ENCODE measurements around the gene PLIN1. TPM values are rescaled to one million over a fixed set of nuclear protein-coding genes. Genes with fewer than 3 reads are reported as not detected.

PLIN1 gene
- polyA plus RNA-seq, 4 donors = 0.68 to 1.3 (median 0.93) TPM

DNA sequence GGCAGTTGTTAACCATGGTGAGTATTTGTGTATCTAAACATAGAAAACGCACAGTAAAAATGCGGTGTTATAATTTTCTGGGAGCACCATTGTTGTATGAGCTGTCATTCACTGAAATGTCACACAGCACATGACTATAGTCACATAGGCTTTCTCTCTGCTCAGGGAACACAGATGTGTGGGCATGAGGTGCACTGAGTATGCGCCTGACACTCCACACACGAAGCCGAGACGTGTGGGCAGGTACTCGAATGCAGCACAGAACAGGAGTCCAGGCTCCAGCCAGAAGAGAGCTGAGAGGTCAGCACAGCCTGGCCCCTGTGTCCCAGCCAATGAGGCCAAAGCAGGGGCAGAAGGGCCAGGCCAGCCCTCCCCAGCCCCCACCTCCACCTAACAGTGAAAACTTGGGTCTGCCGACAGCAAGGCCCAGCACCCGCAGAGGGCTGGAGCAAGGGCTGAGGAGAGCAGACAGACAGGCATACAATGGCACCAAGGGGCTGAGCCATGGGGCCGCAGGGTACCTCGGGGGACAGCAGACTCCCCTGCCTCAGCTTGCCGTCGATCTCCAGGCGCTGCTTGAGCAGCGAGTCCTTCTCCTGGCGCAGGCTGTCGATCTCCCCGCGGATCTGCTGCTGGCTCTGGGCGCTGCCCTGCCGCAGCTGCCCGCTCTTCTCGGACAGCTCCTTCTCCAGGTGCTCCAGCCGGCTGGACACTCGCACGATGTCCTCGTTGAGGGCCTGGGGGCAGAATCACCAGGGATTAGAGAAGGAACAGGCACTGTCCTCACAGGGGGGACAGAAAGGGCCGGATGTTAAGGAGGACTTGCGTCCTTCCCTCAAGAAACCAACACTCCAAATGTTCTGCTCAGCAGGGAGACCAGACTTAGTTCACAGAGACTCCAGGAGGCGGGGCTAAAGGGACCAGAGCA is 47.9 kb downstream of the PLIN1 start:
- no peak for DNase-seq (ENCODE audit: low read depth in 4 of 4, low spot score in 3 of 4)

DNA sequence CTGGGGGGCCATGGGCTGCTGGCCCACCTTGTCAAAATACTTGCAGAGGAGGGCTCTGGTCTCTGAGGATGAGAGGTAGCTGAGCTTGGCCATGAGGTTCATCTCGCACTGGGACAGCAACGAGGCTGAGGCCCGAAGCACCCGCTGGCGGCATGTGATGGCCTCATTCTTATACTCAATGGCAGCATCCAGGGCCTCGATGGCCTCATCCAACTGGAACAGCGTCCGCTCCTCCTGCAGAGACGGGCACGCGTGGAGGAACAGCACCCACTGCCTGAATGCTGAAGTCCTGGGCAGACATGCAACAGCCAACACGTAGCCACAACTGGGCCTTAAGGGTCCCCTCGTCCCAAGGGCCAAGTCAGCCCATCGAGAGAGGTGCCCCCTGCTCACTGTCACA is 48.9 kb downstream of the PLIN1 start:
- DNase-seq (ENCODE audit: low read depth in 4 of 4, low spot score in 3 of 4) = no peak

DNA sequence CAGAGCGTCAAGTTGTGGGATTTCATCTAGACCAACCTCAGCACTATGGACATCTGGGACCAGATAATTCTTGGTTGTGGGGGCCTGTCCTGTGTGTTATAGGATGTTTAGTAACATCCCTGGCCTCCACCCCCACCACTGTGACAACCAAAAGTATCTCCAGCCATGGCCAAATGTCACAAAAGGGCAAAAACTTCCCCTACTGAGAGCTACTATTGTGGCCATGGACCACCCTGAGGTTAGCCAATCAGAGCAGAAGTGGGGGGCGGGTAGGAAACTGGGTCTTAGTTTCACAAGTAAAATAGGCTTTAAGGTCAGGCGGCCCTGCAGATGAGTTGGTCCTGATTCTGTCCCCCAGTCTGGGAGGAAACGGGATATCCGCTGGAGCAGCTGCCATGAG is 49.3 kb downstream of the PLIN1 start:
- DNase-seq (ENCODE audit: low read depth in 4 of 4, low spot score in 3 of 4) = no peak

DNA sequence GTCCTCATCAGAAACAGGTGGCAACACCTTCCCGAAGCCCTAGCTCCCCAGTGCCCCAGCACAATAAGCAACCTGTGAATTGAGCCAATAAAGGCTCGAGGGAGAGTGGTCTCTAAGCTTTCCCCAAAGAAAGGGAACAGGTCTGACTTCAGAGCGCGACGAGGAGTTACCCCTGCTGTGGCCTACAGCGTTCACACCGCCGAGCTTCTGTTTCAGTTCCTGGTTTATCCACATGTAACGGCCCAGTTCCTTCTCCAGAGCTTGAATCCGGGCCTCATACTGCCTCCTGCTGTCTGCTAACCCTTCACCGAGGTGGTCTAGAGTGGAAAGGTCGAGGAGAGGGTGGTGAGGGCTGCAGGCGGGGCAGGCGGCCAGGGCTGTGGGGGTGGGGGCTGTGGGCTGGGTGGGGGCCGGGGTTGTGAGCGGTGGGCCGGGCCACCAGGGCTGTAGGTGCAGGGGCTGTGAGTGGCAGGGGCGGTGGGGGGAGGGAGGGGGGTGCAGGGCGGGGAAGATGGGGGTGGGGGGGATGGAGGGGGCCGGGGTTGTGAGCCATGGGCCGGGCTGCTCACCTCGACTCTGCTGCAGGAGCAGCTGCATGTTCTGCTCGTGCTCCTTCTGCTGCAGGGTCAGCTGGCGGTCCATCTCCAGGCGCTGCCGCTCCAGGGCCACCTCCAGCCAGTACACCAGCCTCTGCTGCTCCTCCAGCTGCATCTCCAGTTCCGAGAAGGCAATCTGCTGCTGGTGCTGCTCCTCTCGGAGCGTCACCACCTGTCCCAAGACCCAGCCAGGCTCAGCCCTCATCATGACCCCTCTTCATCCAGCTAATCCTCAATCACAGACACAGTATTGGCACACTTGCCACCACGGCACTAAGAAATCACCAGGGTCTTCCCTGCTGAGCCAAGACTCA is 50.1 kb downstream of the PLIN1 start:
- no peak for DNase-seq (ENCODE audit: low read depth in 4 of 4, low spot score in 3 of 4)

DNA sequence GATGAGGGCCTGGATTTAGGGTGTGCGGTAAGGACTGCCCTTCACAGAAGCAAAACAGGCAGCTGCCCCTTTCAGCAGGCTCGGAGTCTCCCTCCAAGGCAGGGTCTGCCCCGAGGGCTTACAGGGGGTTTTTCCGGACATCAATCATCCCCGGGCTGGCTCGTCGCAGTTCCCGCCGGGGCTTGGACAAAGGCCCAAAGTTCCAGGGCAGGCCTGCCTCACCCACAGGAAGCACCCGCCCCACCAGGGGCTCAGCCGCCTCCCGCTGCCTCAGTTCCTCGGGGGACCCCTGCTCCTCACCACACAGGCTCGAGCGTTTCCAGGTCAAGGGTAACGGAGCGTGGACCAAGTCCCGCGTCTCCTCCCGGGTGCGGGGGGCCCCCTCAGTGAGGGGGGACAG is 50.9 kb downstream of the PLIN1 start:
- no peak for DNase-seq (ENCODE audit: low read depth in 4 of 4, low spot score in 3 of 4)

DNA sequence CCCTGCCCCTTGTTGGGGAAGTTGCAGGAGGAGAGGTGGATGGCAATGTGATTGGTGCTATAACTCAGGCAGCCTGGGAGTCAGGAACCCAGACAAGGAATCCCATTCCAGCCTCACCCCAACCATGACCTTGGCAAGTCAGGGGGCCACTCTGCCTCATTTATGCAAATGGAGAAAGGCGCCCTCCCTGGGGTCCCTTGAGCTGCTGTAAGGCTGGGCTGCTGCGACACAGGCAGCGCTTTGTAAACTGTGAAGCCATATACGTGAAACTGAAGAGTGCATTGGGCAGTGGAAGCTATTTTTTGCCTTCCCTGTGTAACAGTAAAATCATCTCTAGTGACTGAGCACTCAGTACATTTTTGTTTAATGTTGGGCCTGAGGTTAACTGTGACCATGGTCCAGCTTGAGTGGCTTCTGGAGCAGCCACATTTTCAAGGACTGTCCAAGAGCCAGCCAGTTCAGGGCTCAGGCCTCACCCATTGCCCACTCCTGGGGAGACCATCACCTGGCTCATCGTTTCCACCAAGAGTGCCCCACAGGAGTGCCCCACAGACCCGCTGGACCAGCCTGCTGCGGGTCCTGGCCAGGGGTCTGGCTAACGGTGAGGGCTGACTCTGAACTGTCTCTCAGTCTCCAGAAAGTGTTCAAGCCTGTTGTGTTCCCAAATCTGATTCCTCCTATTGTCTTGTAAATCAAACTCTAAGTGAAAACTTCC is 51.8 kb downstream of the PLIN1 start:
- no peak for DNase-seq (ENCODE audit: low read depth in 4 of 4, low spot score in 3 of 4)

DNA sequence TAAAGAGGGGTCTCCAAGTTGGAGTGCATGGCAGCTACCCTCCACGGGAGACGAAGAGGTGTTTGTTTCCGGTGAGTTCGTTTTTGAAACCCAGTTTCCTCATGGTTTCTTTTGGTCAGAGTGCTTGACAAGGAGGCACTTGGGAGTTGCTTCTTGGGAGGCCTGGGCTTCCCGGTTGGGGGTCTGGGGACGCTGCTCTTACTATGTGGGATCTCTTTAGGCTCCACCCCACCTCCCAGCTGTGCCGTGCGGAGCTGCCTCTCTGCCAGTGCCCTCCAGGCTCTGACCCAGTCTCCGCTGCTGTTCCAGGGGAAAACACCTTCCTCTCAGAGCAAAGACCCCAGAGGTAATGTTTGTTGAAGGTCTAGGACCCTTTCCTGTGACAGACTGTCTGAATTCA is 53.5 kb downstream of the PLIN1 start:
- DNase-seq (ENCODE audit: low read depth in 4 of 4, low spot score in 3 of 4) = no peak

DNA sequence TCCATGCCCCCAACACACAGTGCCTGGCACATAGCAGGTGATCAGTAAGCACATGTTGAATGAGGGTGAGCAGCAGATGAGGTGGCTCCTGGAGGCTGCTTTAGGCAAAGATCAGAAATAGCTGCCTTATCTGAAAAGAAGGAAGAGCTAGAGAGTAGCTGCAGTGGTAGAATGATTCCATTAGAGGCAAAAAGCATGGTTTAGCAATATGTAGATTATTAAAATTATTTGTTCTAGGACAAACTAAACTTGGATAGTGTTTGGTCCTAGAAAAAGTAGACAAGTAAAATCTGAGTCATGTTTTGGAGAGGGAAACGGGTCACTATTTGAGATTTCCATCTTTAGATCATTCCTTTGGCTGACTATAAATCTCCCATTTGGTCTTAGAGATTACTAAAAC is 56.0 kb downstream of the PLIN1 start:
- DNase-seq (ENCODE audit: low read depth in 4 of 4, low spot score in 3 of 4) = no peak

DNA sequence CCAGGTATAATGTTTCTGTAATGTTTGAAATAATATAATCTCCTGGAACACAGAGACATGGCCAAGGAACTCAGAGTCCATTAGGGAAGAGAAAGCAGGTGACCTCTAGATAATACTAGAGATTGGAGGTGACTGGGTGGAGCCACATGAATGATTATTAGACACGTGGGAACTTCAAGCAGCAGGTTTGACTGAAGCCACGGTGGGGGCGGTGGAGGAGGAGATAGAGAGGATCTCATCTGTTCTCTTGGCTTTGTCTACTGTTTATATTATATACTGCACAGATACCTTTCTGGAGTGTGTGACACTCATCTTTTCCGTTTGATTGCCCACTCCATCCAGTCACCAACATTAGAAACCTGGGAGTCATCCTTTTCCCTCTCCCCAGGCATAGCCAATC is 57.6 kb downstream of the PLIN1 start:
- DNase-seq (ENCODE audit: low read depth in 4 of 4, low spot score in 3 of 4) = no peak

DNA sequence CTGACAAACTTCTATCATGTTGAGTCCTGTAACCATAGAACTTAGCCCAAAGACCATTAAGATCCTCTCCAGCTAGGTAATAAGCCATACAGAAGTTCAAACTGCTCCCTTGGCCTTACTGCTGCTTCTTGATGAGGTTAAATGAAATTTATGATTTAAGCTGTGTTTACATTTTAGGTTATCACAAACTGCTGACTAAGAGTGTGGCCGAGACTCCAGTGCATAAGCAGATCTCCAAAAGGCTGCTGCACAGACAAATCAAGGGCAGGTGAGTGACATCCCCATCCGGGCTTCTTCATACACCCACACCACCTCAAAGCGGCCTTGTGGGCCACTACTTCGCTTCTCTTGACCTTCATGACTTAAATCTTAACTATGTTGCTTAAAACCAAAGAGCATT is 62.9 kb downstream of the PLIN1 start:
- no peak for DNase-seq (ENCODE audit: low read depth in 4 of 4, low spot score in 3 of 4)

DNA sequence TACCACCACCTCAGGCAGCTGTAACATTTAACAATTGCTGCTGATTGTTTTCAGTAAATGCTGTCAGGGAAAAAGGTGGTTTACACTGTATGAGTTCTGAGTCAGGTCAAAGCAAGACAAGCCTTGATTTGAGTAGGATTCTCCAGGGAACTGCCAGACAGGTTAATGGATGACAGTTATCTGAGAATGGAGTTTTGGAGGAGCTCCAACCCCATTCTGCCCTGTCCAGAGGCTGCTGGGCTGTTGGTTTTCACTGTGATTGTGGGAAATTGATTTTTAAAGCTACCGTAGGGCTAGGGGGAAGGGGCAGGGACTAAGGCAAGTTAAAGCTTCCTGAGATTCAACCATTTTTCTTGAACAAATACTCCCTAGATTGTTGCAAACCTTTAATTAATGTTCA is 64.0 kb downstream of the PLIN1 start:
- DNase-seq (ENCODE audit: low read depth in 4 of 4, low spot score in 3 of 4) = no peak

Other genes with a start within 250 kb of the PLIN1 start
- gene RHCG, start 182.8 kb downstream of the PLIN1 start, polyA plus RNA-seq (ENCODE audit: insufficient read length in 4 of 4) = 1 to 10 TPM; 2.2 to 3.3 (median 3.1) TPM
- 1 to 10 TPM; 8.6 to 9.8 (median 9.4) TPM for gene TICRR, start 103.9 kb downstream of the PLIN1 start, polyA plus RNA-seq (ENCODE audit: insufficient read length in 4 of 4)
- gene KIF7, start 23.9 kb downstream of the PLIN1 start, polyA plus RNA-seq (ENCODE audit: insufficient read length in 4 of 4) = 10 to 100 TPM in 3 of 4 donors, 1 to 10 TPM in 1; 9.7 to 13.4 (median 10.2) TPM
- gene PEX11A, start 11.4 kb upstream of the PLIN1 start, polyA plus RNA-seq (ENCODE audit: insufficient read length in 4 of 4) = 10 to 100 TPM; 16.3 to 22.1 (median 20.0) TPM
- 1 to 10 TPM; 2.1 to 3.1 (median 2.3) TPM for gene WDR93, start 11.4 kb upstream of the PLIN1 start, polyA plus RNA-seq (ENCODE audit: insufficient read length in 4 of 4)
- gene MESP1, start 71.9 kb upstream of the PLIN1 start, polyA plus RNA-seq (ENCODE audit: insufficient read length in 4 of 4) = 1 to 10 TPM in 3 of 4 donors, under 1 TPM in 1; 0.72 to 1.9 (median 1.2) TPM
- under 1 TPM; 0.18 to 0.80 (median 0.52) TPM for gene MESP2, start 97.0 kb upstream of the PLIN1 start, polyA plus RNA-seq (ENCODE audit: insufficient read length in 4 of 4)
- gene ANPEP, start 135.5 kb upstream of the PLIN1 start, polyA plus RNA-seq (ENCODE audit: insufficient read length in 4 of 4) = 100 to 1,000 TPM in 2 of 4 donors, 10 to 100 TPM in 2; 66.5 to 128 (median 98.2) TPM
- gene AP3S2, start 214.6 kb upstream of the PLIN1 start, polyA plus RNA-seq (ENCODE audit: insufficient read length in 4 of 4) = 10 to 100 TPM; 36.4 to 51.2 (median 40.2) TPM
- gene ARPIN, start 233.6 kb upstream of the PLIN1 start, polyA plus RNA-seq (ENCODE audit: insufficient read length in 4 of 4) = 10 to 100 TPM; 25.5 to 31.1 (median 29.7) TPM